Panc1 (cell line): ENCODE measurements around the gene PARVG.

ENCODE experiments used
- POLR2AphosphoS5 ChIP-seq: IDR thresholded peaks from 2 replicates; pipeline ENCODE4 v1.6.1; 2012; ENCODE audit warnings: mild to moderate bottlenecking, low read depth, low read length, moderate library complexity
- TF ChIP-seq, protein P1 (sequence below): fragments of 450-650 bp; IDR thresholded peaks from 2 replicates; pipeline ENCODE4 v1.5.1; 2017; ENCODE audit warnings: mild to moderate bottlenecking

DNA sequence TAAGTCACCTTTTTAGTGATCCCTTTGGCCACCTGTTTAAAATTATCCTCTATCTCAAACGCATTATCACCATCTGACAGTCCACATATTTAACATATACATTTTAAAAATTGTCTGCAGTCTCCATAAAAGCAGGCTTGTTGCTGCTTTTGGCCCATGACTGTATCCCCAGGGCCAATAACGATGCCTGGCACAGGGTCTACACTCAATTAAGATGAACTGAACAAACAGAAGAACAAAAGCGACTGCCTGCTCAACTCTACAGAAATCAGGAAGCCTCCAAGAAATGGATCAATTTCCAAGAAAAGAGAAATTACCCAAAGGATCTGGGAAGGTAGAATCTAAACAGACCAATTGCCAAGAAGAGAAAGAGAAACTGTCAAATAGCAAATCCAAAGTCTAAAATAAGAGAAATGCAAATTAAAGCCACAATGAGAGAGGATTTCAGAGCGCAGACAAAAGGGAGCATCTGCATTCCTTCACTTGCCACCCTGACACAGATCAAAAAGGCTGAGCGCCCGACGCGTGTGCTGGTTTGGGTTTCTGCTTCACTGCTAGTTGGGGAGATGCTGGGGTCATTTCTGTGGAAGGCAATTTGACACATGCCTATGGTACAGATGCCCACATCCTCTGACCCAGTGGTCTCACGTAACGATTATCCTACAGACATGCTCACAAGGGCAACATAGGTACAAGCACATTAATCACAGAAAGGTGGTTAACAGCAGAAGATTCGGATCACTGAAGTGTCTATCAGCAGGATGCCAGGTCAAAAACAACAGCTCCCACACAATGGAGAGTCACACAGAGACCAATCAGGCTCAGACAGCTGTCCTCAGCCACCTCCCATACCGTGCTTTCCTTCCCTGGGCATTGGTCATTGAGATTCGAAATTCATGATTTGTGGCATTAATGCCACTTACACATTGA lies 76.1 kb downstream of the PARVG start:
- TF ChIP-seq, protein P1, sequence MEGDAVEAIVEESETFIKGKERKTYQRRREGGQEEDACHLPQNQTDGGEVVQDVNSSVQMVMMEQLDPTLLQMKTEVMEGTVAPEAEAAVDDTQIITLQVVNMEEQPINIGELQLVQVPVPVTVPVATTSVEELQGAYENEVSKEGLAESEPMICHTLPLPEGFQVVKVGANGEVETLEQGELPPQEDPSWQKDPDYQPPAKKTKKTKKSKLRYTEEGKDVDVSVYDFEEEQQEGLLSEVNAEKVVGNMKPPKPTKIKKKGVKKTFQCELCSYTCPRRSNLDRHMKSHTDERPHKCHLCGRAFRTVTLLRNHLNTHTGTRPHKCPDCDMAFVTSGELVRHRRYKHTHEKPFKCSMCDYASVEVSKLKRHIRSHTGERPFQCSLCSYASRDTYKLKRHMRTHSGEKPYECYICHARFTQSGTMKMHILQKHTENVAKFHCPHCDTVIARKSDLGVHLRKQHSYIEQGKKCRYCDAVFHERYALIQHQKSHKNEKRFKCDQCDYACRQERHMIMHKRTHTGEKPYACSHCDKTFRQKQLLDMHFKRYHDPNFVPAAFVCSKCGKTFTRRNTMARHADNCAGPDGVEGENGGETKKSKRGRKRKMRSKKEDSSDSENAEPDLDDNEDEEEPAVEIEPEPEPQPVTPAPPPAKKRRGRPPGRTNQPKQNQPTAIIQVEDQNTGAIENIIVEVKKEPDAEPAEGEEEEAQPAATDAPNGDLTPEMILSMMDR = no peak
- no peak for TF ChIP-seq POLR2AphosphoS5
